ENCODE measurements around the gene CCBE1.

- TF ChIP-seq TAF1 (IDR thresholded peaks at IDR 0.05; ENCODE audit: borderline replicate concordance, insufficient read depth, low read length): no peak
- no peak for TF ChIP-seq POLR2AphosphoS5 (IDR thresholded peaks at IDR 0.05; ENCODE audit: low read depth, low read length)
Observed at GRCh38 chr18:59736061-59736460, 38.8 kb upstream of the CCBE1 start.

Data from PFSK-1 (cell line).